Mesenchymal stem cell (in vitro differentiated cells and primary cell): ENCODE measurements around the gene SVEP1.
"Not testable (repeated sequence)": the region's sequence is repeated elsewhere in the genome, so short reads cannot be mapped to it uniquely, and the experiment has no call there.

Experiments used
- DNase-seq: peaks from one replicate; pipeline ENCODE4 v3.0.0-alpha.2; 2013
- H2AFZ ChIP-seq: one replicate; pipeline ENCODE4 v1.6.1; 2013; ENCODE audit warnings: low read depth, mild to moderate bottlenecking, control low read depth, inconsistent platforms, low read length, moderate library complexity
- H2AK5ac ChIP-seq: 2 replicates; pipeline ENCODE4 v1.6.1; 2013; ENCODE audit warnings: low read length, moderate library complexity, mild to moderate bottlenecking, inconsistent platforms; ENCODE audit not compliant: severe bottlenecking
- H2BK120ac ChIP-seq: one replicate; pipeline ENCODE4 v1.6.1; 2013; ENCODE audit warnings: low read depth, mild to moderate bottlenecking, inconsistent platforms, low read length, moderate library complexity
- H2BK12ac ChIP-seq, 2 experiments: one replicate each; pipeline ENCODE4 v1.6.1; 2013; ENCODE audit warnings: inconsistent platforms in 2 of 2, low read length in 2 of 2, mild to moderate bottlenecking in 2 of 2, moderate library complexity in 2 of 2, control low read depth in 1 of 2
- H2BK15ac ChIP-seq: one replicate; pipeline ENCODE4 v1.6.1; 2013; ENCODE audit warnings: mild to moderate bottlenecking, low read depth, inconsistent platforms; ENCODE audit not compliant: poor library complexity, severe bottlenecking
- H2BK5ac ChIP-seq: 2 replicates; pipeline ENCODE4 v1.6.1; 2013; ENCODE audit warnings: low read depth, mild to moderate bottlenecking, low read length, control low read depth, inconsistent platforms; ENCODE audit not compliant: poor library complexity, severe bottlenecking
- H3K14ac ChIP-seq, 2 experiments: one replicate each; pipeline ENCODE4 v1.6.1; 2013; ENCODE audit warnings: inconsistent platforms in 2 of 2, low read length in 2 of 2, control low read depth in 1 of 2, mild to moderate bottlenecking in 1 of 2, moderate library complexity in 1 of 2
- H3K18ac ChIP-seq, 2 experiments: one replicate each; pipeline ENCODE4 v1.6.1; 2013; ENCODE audit warnings: inconsistent platforms in 2 of 2, low read length in 2 of 2, control low read depth in 1 of 2, low read depth in 1 of 2, mild to moderate bottlenecking in 1 of 2
- H3K23ac ChIP-seq, 2 experiments: one replicate each; pipeline ENCODE4 v1.6.1; 2013; ENCODE audit warnings: inconsistent platforms in 2 of 2, low read length in 2 of 2, mild to moderate bottlenecking in 2 of 2, moderate library complexity in 2 of 2, control low read depth in 1 of 2
- H3K27ac ChIP-seq: 2 replicates; pipeline ENCODE4 v1.5.1; 2013; ENCODE audit warnings: mild to moderate bottlenecking, moderate library complexity, low read length, control low read depth, inconsistent platforms; ENCODE audit not compliant: poor library complexity, severe bottlenecking
- H3K27me3 ChIP-seq, 2 experiments: 2 replicates each; pipeline versions ENCODE4 v1.6.1 to v1.7.0; 2013; ENCODE audit warnings: low read length in 2 of 2, mild to moderate bottlenecking in 2 of 2, moderate library complexity in 2 of 2, control low read depth in 1 of 2, inconsistent platforms in 1 of 2; ENCODE audit not compliant: control insufficient read depth in 1 of 2, insufficient read depth in 1 of 2
- H3K36me3 ChIP-seq, 2 experiments: 2 replicates each; pipeline versions ENCODE4 v1.6.1 to v1.7.0; 2013; ENCODE audit warnings: low read length in 2 of 2, control low read depth in 1 of 2, inconsistent platforms in 1 of 2, low read depth in 1 of 2, mild to moderate bottlenecking in 1 of 2; ENCODE audit not compliant: insufficient read depth in 2 of 2, control insufficient read depth in 1 of 2
- H3K4ac ChIP-seq, 2 experiments: one replicate each; pipeline ENCODE4 v1.6.1; 2013; ENCODE audit warnings: inconsistent platforms in 2 of 2, low read length in 2 of 2, mild to moderate bottlenecking in 2 of 2, moderate library complexity in 2 of 2, control low read depth in 1 of 2, low read depth in 1 of 2
- H3K4me1 ChIP-seq: 2 replicates; pipeline ENCODE4 v1.6.1; 2013; ENCODE audit warnings: low read depth, low read length, control low read depth; ENCODE audit not compliant: control insufficient read depth, insufficient read depth
- H3K4me2 ChIP-seq: 2 replicates; pipeline ENCODE4 v1.6.1; 2013; ENCODE audit warnings: low read length, mild to moderate bottlenecking, inconsistent platforms; ENCODE audit not compliant: poor library complexity, severe bottlenecking
- H3K4me3 ChIP-seq, 2 experiments: 2 replicates each; pipeline versions ENCODE4 v1.5.1 to v1.7.0; 2013; ENCODE audit warnings: low read length in 2 of 2, mild to moderate bottlenecking in 2 of 2, control low read depth in 1 of 2, low read depth in 1 of 2; ENCODE audit not compliant: insufficient read depth in 1 of 2
- H3K79me1 ChIP-seq: replicated peaks from 2 replicates; pipeline ENCODE4 v1.6.1; 2013; ENCODE audit warnings: mild to moderate bottlenecking, control low read depth, low read length, inconsistent platforms; ENCODE audit not compliant: poor library complexity, severe bottlenecking
- H3K9ac ChIP-seq: 2 replicates; pipeline ENCODE4 v1.7.0; 2013; ENCODE audit warnings: mild to moderate bottlenecking, low read length, moderate library complexity
- H3K9me3 ChIP-seq: 2 replicates; pipeline ENCODE4 v1.7.0; 2013; ENCODE audit warnings: mild to moderate bottlenecking, low read length; ENCODE audit not compliant: control insufficient read depth
- H4K8ac ChIP-seq: one replicate; pipeline ENCODE4 v1.6.1; 2013; ENCODE audit warnings: inconsistent platforms, mild to moderate bottlenecking, low read length, moderate library complexity
- H4K91ac ChIP-seq: one replicate; pipeline ENCODE4 v1.6.1; 2013; ENCODE audit warnings: mild to moderate bottlenecking, low read length, inconsistent platforms
- WGBS: methylation state at CpG from one replicate; pipeline ENCODE4 v1.1.7; 2013; ENCODE audit warnings: mixed read lengths; 5-methylcytosine and 5-hydroxymethylcytosine counted together

Gene SVEP1

DNA sequence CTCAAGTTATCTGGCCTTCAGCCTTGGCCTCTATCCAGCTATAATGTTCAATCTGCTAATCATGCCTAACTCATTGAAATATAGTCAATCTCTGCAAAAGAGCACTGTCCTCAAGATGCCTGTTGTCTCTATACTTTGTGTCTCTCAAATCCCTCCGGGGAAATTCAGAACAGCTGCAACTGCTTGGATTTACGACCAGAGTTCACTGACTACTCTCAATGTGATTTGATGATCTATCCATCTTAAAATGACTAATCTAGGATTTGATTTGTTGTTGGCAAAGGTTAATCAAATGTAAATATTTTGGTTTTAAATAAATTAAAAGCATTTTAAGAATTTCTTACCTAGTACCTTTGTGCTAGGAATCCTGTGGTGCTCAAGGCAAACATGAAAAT lies 40.9 kb downstream of the SVEP1 start:
- no peaks in the 10 kb centered on the region for H3K79me1 ChIP-seq
- no peak overlapping the region for H2BK5ac ChIP-seq
- no peaks in the 10 kb centered on the region for H3K36me3 ChIP-seq
- H2BK15ac ChIP-seq, result no peak overlapping the region
- no peaks in the 10 kb centered on the region for H3K27me3 ChIP-seq
- H3K4me1 ChIP-seq, result peaks cover 3% of the 10 kb centered on the region
- H4K91ac ChIP-seq, result no peak overlapping the region
- no peak overlapping the region for H2AFZ ChIP-seq
- peaks cover 9% of the 10 kb centered on the region for H3K9me3 ChIP-seq
- no peak overlapping the region for H3K4me3 ChIP-seq
- no peak overlapping the region for H3K23ac ChIP-seq
- no peak overlapping the region for H2BK120ac ChIP-seq
- DNase-seq, result peak; percentile 11
- H3K4ac ChIP-seq, result no peak overlapping the region
- H3K14ac ChIP-seq, result no peak overlapping the region
- no peak overlapping the region for H3K18ac ChIP-seq
- H3K27ac ChIP-seq, result no peak overlapping the region
- H3K9ac ChIP-seq, result no peak overlapping the region
- H2BK12ac ChIP-seq, result no peak overlapping the region
- H3K4me2 ChIP-seq, result no peak overlapping the region
- H2AK5ac ChIP-seq, result no peak overlapping the region
- no peak overlapping the region for H4K8ac ChIP-seq
- WGBS, result no CpG with 5 or more reads among the region's 2 CpGs

GRCh38 chr9:110537841-110538646 lies 41.5 kb downstream of the SVEP1 start:
- no peak overlapping the region for H4K91ac ChIP-seq
- no peak overlapping the region for H2AFZ ChIP-seq

DNA sequence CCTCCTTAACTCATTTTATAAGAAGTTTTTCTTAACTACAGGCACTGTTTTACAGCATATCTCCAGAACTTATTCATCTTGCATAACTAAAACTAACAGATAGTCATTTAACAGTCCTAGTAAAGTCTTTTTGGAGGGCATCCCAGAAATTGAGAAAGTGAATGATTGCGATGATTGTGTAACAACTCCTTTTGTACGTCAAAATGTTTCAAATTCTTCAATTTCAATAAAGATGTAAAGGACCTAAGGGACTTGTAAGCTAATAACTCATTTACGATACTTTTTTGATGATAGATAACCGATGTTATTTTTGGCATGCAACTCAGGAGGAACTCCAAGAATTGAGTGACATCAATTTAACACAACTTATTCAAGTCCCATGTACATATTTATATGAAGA lies 42.7 kb downstream of the SVEP1 start:
- no peak overlapping the region for H3K4me2 ChIP-seq
- H3K27ac ChIP-seq, result no peak overlapping the region
- no peak for DNase-seq
- H3K4me3 ChIP-seq, result no peak overlapping the region
- no peaks in the 10 kb centered on the region for H3K27me3 ChIP-seq
- no peak overlapping the region for H4K8ac ChIP-seq
- no peak overlapping the region for H3K4ac ChIP-seq
- no peaks in the 10 kb centered on the region for H3K4me1 ChIP-seq
- no peak overlapping the region for H3K9ac ChIP-seq
- no peak overlapping the region for H3K14ac ChIP-seq
- H3K23ac ChIP-seq, result no peak overlapping the region
- H2BK15ac ChIP-seq, result no peak overlapping the region
- no peak overlapping the region for H2AFZ ChIP-seq
- H2BK5ac ChIP-seq, result no peak overlapping the region
- WGBS, result 80% methylated on average over 2 of the region's 4 CpGs
- H3K36me3 ChIP-seq, result no peaks in the 10 kb centered on the region
- H2AK5ac ChIP-seq, result no peak overlapping the region
- H2BK12ac ChIP-seq, result no peak overlapping the region
- peaks cover 9% of the 10 kb centered on the region for H3K9me3 ChIP-seq
- H3K18ac ChIP-seq, result no peak overlapping the region
- H4K91ac ChIP-seq, result no peak overlapping the region
- no peak overlapping the region for H2BK120ac ChIP-seq
- no peaks in the 10 kb centered on the region for H3K79me1 ChIP-seq

More at GRCh38 chr9:110537841-110538646, 41.5 kb downstream of the SVEP1 start:
- Histone ChIP-seq H3K27ac (no peak overlapping the region), H3K18ac (no peak overlapping the region), H3K23ac (no peak overlapping the region), H2AK5ac (no peak overlapping the region), H3K4me2 (no peak overlapping the region), H3K27me3 (no peaks in the 10 kb centered on the region), H3K14ac (no peak overlapping the region), H3K4ac (no peak overlapping the region), H4K8ac (no peak overlapping the region), H2BK12ac (no peak overlapping the region), H3K4me3 (no peak overlapping the region), H3K9me3 (peaks cover 9% of the 10 kb centered on the region), H2BK120ac (no peak overlapping the region), H3K9ac (no peak overlapping the region), H3K36me3 (no peaks in the 10 kb centered on the region), H3K4me1 (no peaks in the 10 kb centered on the region), H2BK5ac (no peak overlapping the region), H3K79me1 (no peaks in the 10 kb centered on the region), H2BK15ac (no peak overlapping the region)
- no peak for DNase-seq
- 100% methylated on average over 1 of the region's 4 CpGs for WGBS

GRCh38 chr9:110534162-110534561 lies 45.4 kb downstream of the SVEP1 start:
- H2BK12ac ChIP-seq, H3K23ac ChIP-seq, H2AK5ac ChIP-seq, H3K27me3 ChIP-seq, H3K4me1 ChIP-seq, H3K27ac ChIP-seq, H3K18ac ChIP-seq, H3K79me1 ChIP-seq, H4K91ac ChIP-seq, H4K8ac ChIP-seq, H3K36me3 ChIP-seq, H2BK120ac ChIP-seq, H3K4me3 ChIP-seq, H3K9ac ChIP-seq, DNase-seq, H2BK5ac ChIP-seq, H3K4me2 ChIP-seq, H3K4ac ChIP-seq, H3K14ac ChIP-seq, H2AFZ ChIP-seq, H2BK15ac ChIP-seq: not testable (repeated sequence)
- H3K9me3 ChIP-seq, result peaks cover 10% of the 10 kb centered on the region
- WGBS, result 92% methylated on average over 3 of the region's 4 CpGs
